Nephron (organoid): Measurements from ENCODE around the gene WDFY3.

Experiments used
- H3K27ac Mint-ChIP-seq, 3 experiments: 2 replicates each; pipeline ENCODE4 v1.8.0; 2020; ENCODE audit warnings: mixed read lengths in 3 of 3, mild to moderate bottlenecking in 2 of 3, moderate library complexity in 1 of 3
- H3K27me3 Mint-ChIP-seq: 2 replicates; pipeline ENCODE4 v1.8.0; 2021; ENCODE audit warnings: low read depth, mild to moderate bottlenecking, moderate library complexity, mixed read lengths
- H3K36me3 Mint-ChIP-seq: 2 replicates; pipeline ENCODE4 v1.8.0; 2020; ENCODE audit warnings: low read depth, mixed read lengths
- H3K4me1 Mint-ChIP-seq: 2 replicates; pipeline ENCODE4 v1.8.0; 2020; ENCODE audit warnings: mixed read lengths
- H3K4me3 Mint-ChIP-seq, 3 experiments: 2 replicates each; pipeline ENCODE4 v1.8.0; 2020; ENCODE audit warnings: mild to moderate bottlenecking in 3 of 3, mixed read lengths in 3 of 3, moderate library complexity in 2 of 3
- H3K9me3 Mint-ChIP-seq: 2 replicates; pipeline ENCODE4 v1.8.0; 2020; ENCODE audit warnings: mixed read lengths
- CTCF ChIP-seq, 3 experiments: fragments of 200-600 bp; sonication (generic); IDR thresholded peaks; one replicate each; pipeline ENCODE4 v1.5.0; 2021; ENCODE audit warnings: antibody characterized with exemption in 3 of 3; ENCODE audit not compliant: unreplicated experiment in 3 of 3

WDFY3 gene

GRCh38 chr4:84740057-84740456, 226.4 kb downstream of the WDFY3 start:
- TF ChIP-seq CTCF (IDR thresholded peaks at IDR 0.05; ENCODE audit: unreplicated experiment in 3 of 3) = no peak
- no peaks in the 10 kb centered on the region for H3K4me1 Mint-ChIP-seq
- no peak overlapping the region for H3K4me3 Mint-ChIP-seq
- peaks cover 68% of the 10 kb centered on the region for H3K36me3 Mint-ChIP-seq
- H3K9me3 Mint-ChIP-seq = no peaks in the 10 kb centered on the region
- no peak overlapping the region for H3K27ac Mint-ChIP-seq
- H3K27me3 Mint-ChIP-seq = no peaks in the 10 kb centered on the region

- Mint-ChIP-seq H3K27me3 (no peaks in the 10 kb centered on the region), H3K9me3 (no peaks in the 10 kb centered on the region), H3K4me3 (no peak overlapping the region), H3K4me1 (no peaks in the 10 kb centered on the region), H3K36me3 (peaks cover 66% of the 10 kb centered on the region), H3K27ac (no peak overlapping the region)
- no peak for TF ChIP-seq CTCF (IDR thresholded peaks at IDR 0.05; ENCODE audit: unreplicated experiment in 3 of 3)
Observed at GRCh38 chr4:84738622-84739021, 227.9 kb downstream of the WDFY3 start.

- Mint-ChIP-seq H3K27ac (no peak overlapping the region), H3K27me3 (no peaks in the 10 kb centered on the region), H3K36me3 (peaks cover 66% of the 10 kb centered on the region), H3K9me3 (no peaks in the 10 kb centered on the region), H3K4me3 (no peak overlapping the region), H3K4me1 (no peaks in the 10 kb centered on the region)
- no peak for TF ChIP-seq CTCF (IDR thresholded peaks at IDR 0.05; ENCODE audit: unreplicated experiment in 3 of 3)
Observed at GRCh38 chr4:84737656-84738055, 228.8 kb downstream of the WDFY3 start.

GRCh38 chr4:84734037-84734436, 232.5 kb downstream of the WDFY3 start:
- Mint-ChIP-seq H3K4me1 (no peaks in the 10 kb centered on the region), H3K9me3 (no peaks in the 10 kb centered on the region), H3K27me3 (no peaks in the 10 kb centered on the region), H3K27ac (no peak overlapping the region), H3K36me3 (peaks cover 62% of the 10 kb centered on the region), H3K4me3 (no peak overlapping the region)
- TF ChIP-seq CTCF (IDR thresholded peaks at IDR 0.05; ENCODE audit: unreplicated experiment in 3 of 3) = no peak

- H3K4me1 Mint-ChIP-seq = no peaks in the 10 kb centered on the region
- H3K27ac Mint-ChIP-seq = no peak overlapping the region
- no peaks in the 10 kb centered on the region for H3K27me3 Mint-ChIP-seq
- H3K36me3 Mint-ChIP-seq = peaks cover 56% of the 10 kb centered on the region
- no peak overlapping the region for H3K4me3 Mint-ChIP-seq
- no peaks in the 10 kb centered on the region for H3K9me3 Mint-ChIP-seq
- no peak for TF ChIP-seq CTCF (IDR thresholded peaks at IDR 0.05; ENCODE audit: unreplicated experiment in 3 of 3)
Observed at GRCh38 chr4:84733343-84734033, 233.0 kb downstream of the WDFY3 start.

GRCh38 chr4:84730375-84730774, 236.1 kb downstream of the WDFY3 start:
- no peaks in the 10 kb centered on the region for H3K9me3 Mint-ChIP-seq
- H3K27ac Mint-ChIP-seq = no peak overlapping the region

More at GRCh38 chr4:84730375-84730774, 236.1 kb downstream of the WDFY3 start:
- Mint-ChIP-seq H3K36me3 (peaks cover 41% of the 10 kb centered on the region), H3K4me3 (no peak overlapping the region), H3K4me1 (no peaks in the 10 kb centered on the region), H3K27me3 (no peaks in the 10 kb centered on the region)
- no peak for TF ChIP-seq CTCF (IDR thresholded peaks at IDR 0.05; ENCODE audit: unreplicated experiment in 3 of 3)
